ENCODE data around the gene PAGR1.

Gene PAGR1

DNA sequence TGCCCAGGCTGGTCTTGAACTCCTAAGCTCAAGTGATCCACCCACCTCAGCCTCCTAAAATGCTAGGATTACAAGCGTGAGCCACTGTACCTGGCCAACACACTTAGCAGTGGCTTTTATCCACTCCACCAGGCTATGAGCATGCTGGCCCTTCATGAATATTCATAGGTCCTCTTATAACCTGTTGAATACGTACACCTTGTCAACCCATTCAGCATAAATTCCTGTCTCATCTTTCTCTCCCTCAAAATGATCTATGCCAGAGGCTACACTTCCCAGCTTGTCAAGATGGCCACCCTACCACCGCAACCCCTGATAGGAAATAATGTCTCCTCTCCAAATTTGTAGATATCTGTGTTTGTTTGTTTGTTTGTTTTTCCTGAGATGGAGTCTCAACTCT, 48.9 kb upstream of the PAGR1 start:
- H3K4me3 ChIP-seq (ENCODE audit: low read depth, low read length), result no peak overlapping the region
- no peaks in the 10 kb centered on the region for H3K36me3 ChIP-seq (ENCODE audit: control insufficient read depth in 2 of 2, insufficient read depth in 1 of 2, low read length in 2 of 2)
- H3K4me1 ChIP-seq (ENCODE audit: control insufficient read depth, insufficient read depth, low read length), result no peaks in the 10 kb centered on the region
- H3K27ac ChIP-seq (ENCODE audit: extremely low read depth, low read depth, low read length), result no peak overlapping the region
- H3K9me3 ChIP-seq (ENCODE audit: control insufficient read depth, insufficient read depth, low read depth, low read length), result no peaks in the 10 kb centered on the region
- peak; percentile 87 for TF ChIP-seq SCRT2 (tag by site-specific recombination; IDR thresholded peaks at IDR 0.05)
- no peak for TF ChIP-seq ZNF658 (tag by site-specific recombination; IDR thresholded peaks at IDR 0.05)
- TF ChIP-seq SCRT1 (tag by site-specific recombination; IDR thresholded peaks at IDR 0.05; ENCODE audit: borderline replicate concordance), result peak; percentile 81; the same call in 1 of the 2 replicates
- TF ChIP-seq HOXC10 (CRISPR knock-in tag; IDR thresholded peaks at IDR 0.05), result no peak
- CTCF ChIA-PET, result no interaction called here
- POLR2A ChIA-PET, result no interaction called here

DNA sequence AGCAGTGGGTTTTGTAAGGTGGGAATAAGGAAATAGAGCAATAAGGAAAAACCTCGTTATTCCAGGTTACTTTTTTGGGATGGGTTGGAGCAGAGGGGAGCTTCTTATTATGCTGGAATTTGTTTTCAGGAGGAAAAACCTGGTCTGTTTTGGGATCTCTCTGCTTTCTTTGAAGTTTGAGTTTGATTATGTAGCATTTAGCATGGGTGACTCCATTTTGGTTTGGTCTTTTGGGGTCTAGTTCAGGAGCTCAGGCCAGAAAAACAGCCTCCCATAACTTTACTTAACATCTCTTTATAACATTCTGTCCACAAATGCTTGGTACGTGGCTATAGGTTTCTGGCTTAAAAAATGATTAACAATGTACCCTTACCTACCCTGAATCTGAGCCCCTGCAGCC, 46.4 kb upstream of the PAGR1 start:
- Histone ChIP-seq H3K27ac (ENCODE audit: extremely low read depth, low read depth, low read length) (no peak overlapping the region), H3K9me3 (ENCODE audit: control insufficient read depth, insufficient read depth, low read depth, low read length) (no peaks in the 10 kb centered on the region), H3K36me3 (ENCODE audit: control insufficient read depth in 2 of 2, insufficient read depth in 1 of 2, low read length in 2 of 2) (no peaks in the 10 kb centered on the region), H3K4me3 (ENCODE audit: low read depth, low read length) (no peak overlapping the region), H3K4me1 (ENCODE audit: control insufficient read depth, insufficient read depth, low read length) (no peaks in the 10 kb centered on the region)
- TF ChIP-seq ZNF701 (tag by site-specific recombination; IDR thresholded peaks at IDR 0.05) (no peak), WT1 (tag by site-specific recombination; IDR thresholded peaks at IDR 0.05) (no peak), ZNF184 (tag by site-specific recombination; IDR thresholded peaks at IDR 0.05) (no peak), ZBTB26 (tag by site-specific recombination; optimal IDR thresholded peaks at IDR 0.05) (no peak), ZNF530 (tag by site-specific recombination; IDR thresholded peaks at IDR 0.05; ENCODE audit: low read depth) (no peak), ZIC2 (tag by site-specific recombination; IDR thresholded peaks at IDR 0.05) (no peak), PRDM1 (tag by site-specific recombination; IDR thresholded peaks at IDR 0.05) (no peak), ZNF23 (tag by site-specific recombination; IDR thresholded peaks at IDR 0.05; ENCODE audit: borderline replicate concordance) (no peak), BCL11A (tag by site-specific recombination; IDR thresholded peaks at IDR 0.05; ENCODE audit: low read depth) (no peak), ZNF501 (tag by site-specific recombination; IDR thresholded peaks at IDR 0.05) (no peak), GLI2 (tag by site-specific recombination; IDR thresholded peaks at IDR 0.05; ENCODE audit: borderline replicate concordance, low read depth) (no peak)
- TF ChIP-seq, protein P1, sequence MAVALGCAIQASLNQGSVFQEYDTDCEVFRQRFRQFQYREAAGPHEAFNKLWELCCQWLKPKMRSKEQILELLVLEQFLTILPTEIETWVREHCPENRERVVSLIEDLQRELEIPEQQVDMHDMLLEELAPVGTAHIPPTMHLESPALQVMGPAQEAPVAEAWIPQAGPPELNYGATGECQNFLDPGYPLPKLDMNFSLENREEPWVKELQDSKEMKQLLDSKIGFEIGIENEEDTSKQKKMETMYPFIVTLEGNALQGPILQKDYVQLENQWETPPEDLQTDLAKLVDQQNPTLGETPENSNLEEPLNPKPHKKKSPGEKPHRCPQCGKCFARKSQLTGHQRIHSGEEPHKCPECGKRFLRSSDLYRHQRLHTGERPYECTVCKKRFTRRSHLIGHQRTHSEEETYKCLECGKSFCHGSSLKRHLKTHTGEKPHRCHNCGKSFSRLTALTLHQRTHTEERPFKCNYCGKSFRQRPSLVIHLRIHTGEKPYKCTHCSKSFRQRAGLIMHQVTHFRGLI (tag by site-specific recombination; IDR thresholded peaks at IDR 0.05), result no peak
- TF ChIP-seq, protein P2, sequence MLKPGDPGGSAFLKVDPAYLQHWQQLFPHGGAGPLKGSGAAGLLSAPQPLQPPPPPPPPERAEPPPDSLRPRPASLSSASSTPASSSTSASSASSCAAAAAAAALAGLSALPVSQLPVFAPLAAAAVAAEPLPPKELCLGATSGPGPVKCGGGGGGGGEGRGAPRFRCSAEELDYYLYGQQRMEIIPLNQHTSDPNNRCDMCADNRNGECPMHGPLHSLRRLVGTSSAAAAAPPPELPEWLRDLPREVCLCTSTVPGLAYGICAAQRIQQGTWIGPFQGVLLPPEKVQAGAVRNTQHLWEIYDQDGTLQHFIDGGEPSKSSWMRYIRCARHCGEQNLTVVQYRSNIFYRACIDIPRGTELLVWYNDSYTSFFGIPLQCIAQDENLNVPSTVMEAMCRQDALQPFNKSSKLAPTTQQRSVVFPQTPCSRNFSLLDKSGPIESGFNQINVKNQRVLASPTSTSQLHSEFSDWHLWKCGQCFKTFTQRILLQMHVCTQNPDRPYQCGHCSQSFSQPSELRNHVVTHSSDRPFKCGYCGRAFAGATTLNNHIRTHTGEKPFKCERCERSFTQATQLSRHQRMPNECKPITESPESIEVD (tag by site-specific recombination; IDR thresholded peaks at IDR 0.05), result no peak
- TF ChIP-seq, protein P3, sequence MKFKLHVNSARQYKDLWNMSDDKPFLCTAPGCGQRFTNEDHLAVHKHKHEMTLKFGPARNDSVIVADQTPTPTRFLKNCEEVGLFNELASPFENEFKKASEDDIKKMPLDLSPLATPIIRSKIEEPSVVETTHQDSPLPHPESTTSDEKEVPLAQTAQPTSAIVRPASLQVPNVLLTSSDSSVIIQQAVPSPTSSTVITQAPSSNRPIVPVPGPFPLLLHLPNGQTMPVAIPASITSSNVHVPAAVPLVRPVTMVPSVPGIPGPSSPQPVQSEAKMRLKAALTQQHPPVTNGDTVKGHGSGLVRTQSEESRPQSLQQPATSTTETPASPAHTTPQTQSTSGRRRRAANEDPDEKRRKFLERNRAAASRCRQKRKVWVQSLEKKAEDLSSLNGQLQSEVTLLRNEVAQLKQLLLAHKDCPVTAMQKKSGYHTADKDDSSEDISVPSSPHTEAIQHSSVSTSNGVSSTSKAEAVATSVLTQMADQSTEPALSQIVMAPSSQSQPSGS (tag by site-specific recombination; IDR thresholded peaks at IDR 0.05; ENCODE audit: low read depth), result no peak
- ChIA-PET POLR2A (interaction anchor here (1.2 kb wide), 1 partner anchor 37 kb away, joined by 3 read pairs; the partner anchor contains the start of gene MAZ), CTCF (interaction anchor here (0.6 kb wide), 1 partner anchor 63 kb away, joined by 4 read pairs; no protein-coding TSS in a partner anchor)
